ACHN (cell line): ENCODE measurements around the gene FAT1.
A peak's percentile ranks its signal among the peaks of the same experiment; 100 is the strongest.
"Not testable (repeated sequence)": the region's sequence is repeated elsewhere in the genome, so short reads cannot be mapped to it uniquely, and the experiment has no call there.

Experiments used
- DNase-seq: peaks from one replicate; pipeline ENCODE4 v3.0.0-alpha.2; 2015
- in situ Hi-C: cut with HindIII; loops from 2 replicates; pipeline ENCODE4 v1.10.0; 2017; ENCODE audit warnings: low sequenced_read_pairs, low pct_ligation_motif_present, low pct_unique_long_range_greater_than_20kb

The FAT1 gene, protein sequence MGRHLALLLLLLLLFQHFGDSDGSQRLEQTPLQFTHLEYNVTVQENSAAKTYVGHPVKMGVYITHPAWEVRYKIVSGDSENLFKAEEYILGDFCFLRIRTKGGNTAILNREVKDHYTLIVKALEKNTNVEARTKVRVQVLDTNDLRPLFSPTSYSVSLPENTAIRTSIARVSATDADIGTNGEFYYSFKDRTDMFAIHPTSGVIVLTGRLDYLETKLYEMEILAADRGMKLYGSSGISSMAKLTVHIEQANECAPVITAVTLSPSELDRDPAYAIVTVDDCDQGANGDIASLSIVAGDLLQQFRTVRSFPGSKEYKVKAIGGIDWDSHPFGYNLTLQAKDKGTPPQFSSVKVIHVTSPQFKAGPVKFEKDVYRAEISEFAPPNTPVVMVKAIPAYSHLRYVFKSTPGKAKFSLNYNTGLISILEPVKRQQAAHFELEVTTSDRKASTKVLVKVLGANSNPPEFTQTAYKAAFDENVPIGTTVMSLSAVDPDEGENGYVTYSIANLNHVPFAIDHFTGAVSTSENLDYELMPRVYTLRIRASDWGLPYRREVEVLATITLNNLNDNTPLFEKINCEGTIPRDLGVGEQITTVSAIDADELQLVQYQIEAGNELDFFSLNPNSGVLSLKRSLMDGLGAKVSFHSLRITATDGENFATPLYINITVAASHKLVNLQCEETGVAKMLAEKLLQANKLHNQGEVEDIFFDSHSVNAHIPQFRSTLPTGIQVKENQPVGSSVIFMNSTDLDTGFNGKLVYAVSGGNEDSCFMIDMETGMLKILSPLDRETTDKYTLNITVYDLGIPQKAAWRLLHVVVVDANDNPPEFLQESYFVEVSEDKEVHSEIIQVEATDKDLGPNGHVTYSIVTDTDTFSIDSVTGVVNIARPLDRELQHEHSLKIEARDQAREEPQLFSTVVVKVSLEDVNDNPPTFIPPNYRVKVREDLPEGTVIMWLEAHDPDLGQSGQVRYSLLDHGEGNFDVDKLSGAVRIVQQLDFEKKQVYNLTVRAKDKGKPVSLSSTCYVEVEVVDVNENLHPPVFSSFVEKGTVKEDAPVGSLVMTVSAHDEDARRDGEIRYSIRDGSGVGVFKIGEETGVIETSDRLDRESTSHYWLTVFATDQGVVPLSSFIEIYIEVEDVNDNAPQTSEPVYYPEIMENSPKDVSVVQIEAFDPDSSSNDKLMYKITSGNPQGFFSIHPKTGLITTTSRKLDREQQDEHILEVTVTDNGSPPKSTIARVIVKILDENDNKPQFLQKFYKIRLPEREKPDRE (N-terminal part only)

GRCh38 chr4:186723292-186724057 is at the start of gene FAT1:
Gene FAT1, minus strand, starts transcription at chr4:186723856. Its CDS starts 14,029 bp downstream, at chr4:186709827.
- in situ Hi-C loops = no loop called here
- DNase-seq = peak; percentile 71

- in situ Hi-C loops = no loop called here
- DNase-seq = no peak
Observed at GRCh38 chr4:186772936-186773487, 49.4 kb upstream of the FAT1 start.

DNA sequence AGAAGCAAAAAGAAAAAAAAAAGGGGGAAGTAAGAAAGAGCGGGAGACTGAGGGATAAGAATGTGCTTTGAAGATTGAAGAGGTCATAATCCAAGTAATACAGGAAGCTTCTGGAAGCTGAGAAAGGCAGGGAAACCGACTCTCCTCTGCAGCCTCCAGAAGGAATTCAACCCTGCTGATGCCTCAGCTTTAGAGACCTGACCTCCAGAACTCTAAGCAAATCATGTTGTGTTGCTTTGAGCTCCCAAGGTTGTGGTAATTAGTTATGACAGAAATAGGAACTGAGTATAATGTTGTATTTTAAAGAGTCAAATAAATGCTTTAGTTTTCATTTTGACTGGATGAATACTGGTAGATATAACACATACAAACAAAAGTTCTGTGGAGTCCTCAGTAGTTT is 48.0 kb upstream of the FAT1 start:
- in situ Hi-C loops = no loop called here
- no peak for DNase-seq

DNA sequence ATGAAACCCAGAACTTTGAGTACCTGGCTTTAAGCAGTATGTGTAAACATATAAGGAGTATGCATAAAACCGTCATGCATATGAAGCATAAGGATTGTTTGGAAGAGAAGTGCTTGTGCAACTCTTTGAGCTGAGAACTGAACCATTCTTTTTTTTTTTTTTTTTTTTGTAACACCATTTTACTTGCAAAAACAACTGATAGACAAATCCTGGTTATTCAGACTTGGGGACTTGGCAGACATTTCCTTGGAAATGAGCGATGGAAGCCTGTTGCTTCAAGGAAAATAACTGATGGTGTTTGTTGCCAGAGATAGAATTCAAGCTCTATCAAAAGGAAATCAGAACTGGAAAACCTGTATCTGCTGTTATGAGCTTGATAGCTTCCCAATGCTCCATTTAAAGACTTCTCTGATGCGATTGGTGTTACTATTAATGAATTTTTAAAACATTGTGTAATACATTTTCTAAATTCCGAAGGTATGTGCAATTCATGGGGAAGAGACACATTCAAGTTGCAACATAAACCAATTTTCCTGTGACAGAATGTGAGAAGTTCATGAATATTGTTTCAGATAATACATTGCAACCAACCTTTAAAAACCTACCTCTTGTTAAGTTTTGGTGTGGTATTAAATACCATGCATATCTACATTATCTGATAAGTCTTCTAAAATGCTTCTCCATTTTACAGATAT is 47.0 kb upstream of the FAT1 start:
- in situ Hi-C loops = no loop called here
- DNase-seq = peak; percentile 61

DNA sequence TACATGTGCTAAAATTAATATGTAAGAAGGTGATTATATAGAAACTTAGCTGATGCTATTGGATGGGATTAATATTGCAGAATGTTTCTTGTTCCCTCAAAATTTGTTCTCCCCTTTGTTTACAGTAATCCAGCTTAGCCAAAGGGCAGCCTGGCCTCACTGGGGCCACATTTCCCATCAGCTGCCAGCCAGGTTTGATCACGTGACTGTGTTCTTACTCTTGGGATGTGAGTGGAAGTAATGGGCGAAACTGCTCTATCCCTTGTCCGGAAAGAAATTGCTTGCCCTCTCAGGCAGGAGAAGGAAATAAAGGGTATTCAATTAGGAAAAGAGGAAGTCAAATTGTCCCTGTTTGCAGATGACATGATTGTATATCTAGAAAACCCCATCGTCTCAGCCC is 44.1 kb upstream of the FAT1 start:
- in situ Hi-C loops = no loop called here
- no peak for DNase-seq

GRCh38 chr4:186765673-186766546 is 42.3 kb upstream of the FAT1 start:
- DNase-seq = no peak
- in situ Hi-C loops = no loop called here

- DNase-seq = no peak
- in situ Hi-C loops = no loop called here
Observed at GRCh38 chr4:186765138-186765537, 41.5 kb upstream of the FAT1 start.

- in situ Hi-C loops = no loop called here
- no peak for DNase-seq
Observed at GRCh38 chr4:186764457-186764856, 40.8 kb upstream of the FAT1 start.

- DNase-seq = no peak
- in situ Hi-C loops = no loop called here
Observed at GRCh38 chr4:186762865-186763264, 39.2 kb upstream of the FAT1 start.

DNA sequence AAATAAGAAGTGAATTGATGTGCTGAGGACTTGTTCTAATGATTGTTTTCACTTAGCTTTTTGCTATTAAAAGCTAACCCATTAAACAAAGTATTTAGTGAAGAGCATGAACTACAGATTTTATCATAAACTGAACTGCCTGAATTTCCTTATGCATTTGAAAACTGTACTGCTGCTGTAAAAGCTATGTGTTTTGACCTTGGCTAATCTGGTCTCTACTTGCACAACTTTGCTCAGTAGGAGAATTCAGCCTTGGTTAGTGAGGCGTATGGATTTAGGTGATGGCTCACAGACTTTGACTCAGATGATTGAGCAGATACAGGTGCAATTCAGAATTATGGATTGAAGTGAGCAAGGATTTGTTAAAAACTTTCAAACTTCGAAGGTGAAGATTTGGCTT is 38.7 kb upstream of the FAT1 start:
- DNase-seq = no peak
- in situ Hi-C loops = no loop called here

DNA sequence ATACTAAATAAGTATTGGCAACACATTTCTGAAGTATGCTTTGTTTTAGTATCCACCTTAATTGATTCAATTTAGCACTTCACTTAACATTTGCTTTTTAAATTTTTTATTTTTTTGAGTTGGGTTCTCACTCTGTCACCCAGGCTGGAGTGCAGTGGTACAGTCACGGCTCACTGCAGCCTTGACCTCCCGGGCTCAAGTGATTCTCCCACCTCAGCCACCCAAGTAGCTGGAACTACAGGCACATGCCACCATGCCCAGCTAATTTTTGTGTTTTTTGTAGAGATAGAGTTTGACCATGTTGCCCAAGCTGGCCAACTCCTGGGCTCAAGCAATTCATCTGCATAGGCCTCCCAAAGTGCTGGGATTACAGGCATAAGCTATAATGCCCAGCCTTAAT is 38.3 kb upstream of the FAT1 start:
- DNase-seq, in situ Hi-C loops: not testable (repeated sequence)

DNA sequence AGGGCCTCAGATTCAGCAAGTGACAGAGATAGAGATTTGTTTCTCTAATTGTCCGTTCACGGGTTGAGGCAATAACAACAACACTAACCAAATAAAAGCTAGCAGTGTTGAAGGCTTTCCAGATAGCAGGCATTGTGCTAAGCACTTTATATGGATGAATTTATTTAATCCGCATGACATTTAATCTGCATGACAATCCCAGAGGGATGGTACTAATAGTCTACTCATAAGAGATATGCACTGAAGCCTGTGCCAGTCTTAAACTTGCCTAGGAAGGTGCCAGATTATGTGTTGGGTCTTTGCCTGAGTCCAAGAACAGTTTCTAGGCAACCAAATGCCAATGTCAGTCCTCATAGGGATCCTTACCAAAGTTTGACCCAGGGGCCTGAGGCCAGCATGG is 37.7 kb upstream of the FAT1 start:
- no peak for DNase-seq
- in situ Hi-C loops = no loop called here

- in situ Hi-C loops = no loop called here
- no peak for DNase-seq
Observed at GRCh38 chr4:186760576-186760975, 36.9 kb upstream of the FAT1 start.

GRCh38 chr4:186759990-186760389 is 36.3 kb upstream of the FAT1 start:
- DNase-seq = no peak
- in situ Hi-C loops = no loop called here

DNA sequence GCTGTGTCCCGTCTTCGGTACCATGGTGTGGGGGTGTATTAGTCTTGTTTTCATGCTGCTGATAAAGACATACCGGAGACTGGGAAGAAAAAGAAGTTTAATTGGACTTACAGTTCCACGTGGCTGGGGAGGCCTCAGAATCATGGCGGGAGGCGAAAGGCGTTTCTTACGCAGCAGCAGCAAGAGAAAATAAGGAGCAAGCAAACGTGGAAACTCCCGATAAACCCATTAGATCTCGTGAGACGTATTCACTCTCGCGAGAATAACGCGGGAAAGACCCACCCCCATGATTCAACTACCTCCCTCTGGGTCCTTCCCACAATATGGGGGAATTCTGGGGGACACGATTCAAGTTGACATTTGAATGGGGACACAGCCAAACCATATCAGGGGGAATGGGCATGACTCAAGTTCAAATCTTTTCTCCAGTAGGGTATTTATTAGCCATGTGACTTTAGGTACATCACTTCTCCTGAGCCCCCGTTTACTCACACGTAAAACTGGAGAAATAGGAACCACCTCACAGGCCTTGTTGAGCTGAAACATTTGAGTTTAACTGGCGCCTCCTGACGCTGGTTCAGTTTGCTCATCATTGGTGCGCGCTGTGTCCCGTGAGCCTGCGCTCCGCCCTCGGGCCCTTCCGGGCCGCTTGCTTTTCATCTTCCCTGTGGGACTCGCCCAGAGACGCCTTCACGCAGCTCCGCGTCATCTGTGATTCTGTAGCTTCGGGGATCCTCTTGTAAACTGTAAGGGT is 35.5 kb upstream of the FAT1 start:
- no peak for DNase-seq
- in situ Hi-C loops = no loop called here
